Stimulated activated CD8-positive, alpha-beta memory T cell treated with anti-CD3 and anti-CD28 coated beads, Interleukin-7, amount 100 ng/mL, for 1 hour (primary cell): Measurements from ENCODE around the gene CHRDL2.

Source experiments
- DNase-seq, 2 donors: peaks; one replicate each; pipeline ENCODE4 v3.0.0-alpha.2; 2020; ENCODE audit warnings: low read depth in 2 of 2

The CHRDL2 gene

DNA sequence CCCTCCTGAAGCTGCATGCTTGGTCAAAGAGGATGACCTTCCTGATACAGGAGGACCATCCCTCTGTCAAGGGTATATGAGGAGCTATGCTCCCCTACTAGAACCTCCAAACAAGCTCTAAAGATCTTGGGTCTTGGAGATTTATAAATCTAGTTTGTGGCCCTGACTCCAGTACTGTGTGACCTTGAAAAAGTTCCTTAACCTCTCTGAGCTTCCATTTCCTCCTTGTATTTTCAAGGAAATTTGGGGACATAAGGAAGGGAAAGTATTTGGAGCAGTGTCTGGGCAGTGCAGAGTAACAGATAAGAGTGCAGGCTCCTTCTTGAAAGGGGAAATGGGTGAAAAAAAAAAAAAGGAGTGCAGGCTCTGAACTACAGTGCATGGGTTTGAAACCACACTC lies 45.9 kb downstream of the CHRDL2 start:
- DNase-seq, result no peak

DNA sequence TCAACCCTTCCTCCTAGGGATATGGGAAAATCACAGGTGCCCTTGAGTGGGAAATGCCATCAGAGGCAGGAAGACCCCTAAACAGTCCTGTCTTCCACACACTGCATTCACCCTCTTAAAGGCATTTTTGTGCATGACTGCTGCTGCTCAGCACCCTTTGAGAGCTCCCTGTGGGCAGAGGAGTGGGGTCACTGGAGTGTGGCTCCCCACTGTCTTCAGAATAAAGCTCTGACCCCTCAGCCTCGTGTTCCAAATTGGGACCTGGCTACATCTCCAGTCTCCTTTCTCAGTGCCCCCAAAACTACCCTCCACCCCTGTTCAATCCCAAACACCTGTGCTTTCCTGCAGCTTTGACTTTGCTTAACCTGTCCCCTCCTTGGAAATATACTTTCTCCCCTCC lies 46.6 kb downstream of the CHRDL2 start:
- DNase-seq, result no peak

DNA sequence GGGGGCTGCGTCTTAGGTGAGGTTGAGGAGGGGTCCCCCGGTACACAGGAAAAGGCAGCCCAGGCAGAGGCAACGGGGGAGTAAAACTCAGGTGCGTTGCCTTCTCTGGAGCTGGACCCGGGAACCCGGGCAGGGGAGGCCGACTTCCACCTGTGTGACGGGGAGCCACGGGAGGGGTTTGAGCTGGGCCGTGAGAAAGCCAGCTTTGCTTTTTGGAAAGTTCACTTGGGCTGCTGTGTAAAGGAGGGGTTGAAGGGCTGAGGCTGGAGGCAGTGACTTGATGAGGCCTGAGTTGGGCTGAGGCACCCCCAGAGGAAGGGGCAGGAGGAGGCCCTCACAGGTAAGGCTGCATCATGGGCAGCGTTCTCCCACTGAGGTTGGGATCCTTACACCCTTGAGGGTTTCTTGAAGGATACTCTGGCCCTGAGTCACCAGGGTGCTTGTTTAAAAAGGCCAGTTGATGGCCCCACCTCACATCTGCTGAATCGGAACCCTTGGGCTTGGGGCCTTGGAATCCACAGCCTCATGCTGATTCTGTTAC lies 47.2 kb downstream of the CHRDL2 start:
- DNase-seq, result no peak

DNA sequence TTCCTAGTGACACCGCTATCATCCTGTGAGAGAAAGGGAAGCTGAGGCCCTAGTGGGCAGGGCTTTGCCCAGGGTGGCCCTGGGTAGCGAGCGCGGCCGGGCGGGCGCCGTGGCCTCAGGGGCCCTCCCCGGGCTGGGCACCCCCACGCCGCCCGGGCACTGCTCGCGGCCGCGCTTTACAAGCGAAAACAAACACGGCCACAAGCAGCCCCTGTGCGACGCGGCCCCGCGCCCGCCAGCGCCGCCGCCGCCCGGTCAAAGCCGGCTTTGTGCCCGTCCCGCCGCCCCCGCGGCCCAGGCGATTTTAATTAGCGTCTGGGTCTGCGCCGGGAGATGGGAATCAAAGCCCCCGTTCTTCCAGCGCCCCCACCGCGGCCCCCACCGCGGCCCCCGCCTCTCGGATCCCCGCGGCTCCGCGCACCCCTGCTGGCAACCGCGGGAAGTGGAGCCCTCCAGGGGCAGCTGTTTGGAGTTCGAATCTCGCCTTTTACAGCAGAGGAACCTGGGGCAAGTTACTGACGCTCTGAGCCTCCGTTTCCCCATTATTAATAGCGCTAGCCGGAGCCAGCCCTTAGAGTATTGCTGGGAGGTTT lies 47.9 kb downstream of the CHRDL2 start:
- DNase-seq, result no peak

DNA sequence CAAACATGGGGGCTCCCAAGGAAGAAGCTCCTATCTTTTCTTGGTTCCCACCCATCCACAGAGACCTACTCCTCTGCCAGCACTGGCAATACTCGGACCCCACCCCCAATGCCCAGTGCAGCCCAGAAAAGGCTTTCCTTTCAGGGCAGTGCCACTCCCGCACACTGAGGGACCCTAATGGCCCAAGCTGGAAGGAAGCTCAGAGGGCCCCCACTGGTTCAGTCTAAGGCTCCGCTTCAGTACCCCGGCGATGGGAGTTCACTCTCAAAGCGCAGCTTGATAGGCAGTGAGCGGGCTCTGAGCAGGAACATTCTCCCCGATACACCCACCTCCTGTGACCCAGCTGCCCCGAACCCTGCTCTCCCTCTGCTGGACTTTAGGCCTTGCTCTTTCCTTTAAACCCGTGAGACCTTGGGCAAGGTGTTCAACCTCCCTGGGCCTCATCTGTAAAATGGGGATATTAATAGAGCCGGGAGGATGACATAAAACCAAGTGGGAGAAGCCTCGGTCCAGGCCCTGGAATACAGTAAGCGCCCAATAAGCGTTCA lies 48.4 kb downstream of the CHRDL2 start:
- no peak for DNase-seq

DNA sequence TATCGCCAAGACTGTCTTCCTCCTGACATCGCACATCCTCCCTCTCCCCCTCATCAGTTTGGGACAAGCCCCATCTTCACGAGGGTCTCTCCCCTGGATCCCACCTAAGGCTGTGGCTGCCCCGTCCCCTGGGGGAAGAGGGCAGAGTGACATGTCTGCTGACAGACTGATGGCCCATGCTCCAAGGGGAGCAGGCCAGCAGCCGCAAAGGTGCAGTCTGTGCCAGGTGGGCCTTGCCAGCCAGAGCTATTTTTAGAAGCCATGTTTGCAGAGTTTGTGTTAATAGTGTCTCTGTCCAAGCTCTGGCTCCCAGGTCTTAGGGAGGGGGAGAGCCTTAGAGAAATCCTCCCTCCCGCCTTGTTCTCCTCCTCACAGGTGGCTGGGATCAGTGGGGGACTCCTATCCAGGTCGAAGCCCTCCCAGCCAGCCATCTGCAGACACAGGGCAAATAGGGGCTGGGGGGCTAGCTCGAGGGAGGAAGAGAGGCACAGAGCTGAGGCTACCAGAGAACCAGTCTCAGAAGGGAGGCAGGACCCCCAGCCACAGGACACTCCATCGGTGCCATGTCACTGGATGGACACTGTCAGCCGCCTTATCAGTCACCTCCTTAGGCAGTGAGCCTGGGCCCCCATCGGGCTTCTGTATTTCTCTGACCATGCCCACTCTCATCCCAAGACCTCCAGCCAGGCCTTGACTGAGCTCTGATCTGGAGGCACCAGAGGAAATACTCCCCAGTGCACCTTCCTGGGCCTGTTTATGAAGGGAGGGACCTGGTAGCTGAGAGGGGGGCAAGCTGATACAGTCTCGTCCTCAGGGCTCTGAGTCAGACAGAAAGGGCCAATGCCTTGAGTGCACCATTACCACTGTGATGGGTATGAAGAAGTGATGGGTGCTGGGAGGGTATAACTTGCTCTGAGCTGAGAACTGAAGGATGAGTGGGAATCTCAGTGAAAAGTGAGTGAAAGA lies 49.3 kb downstream of the CHRDL2 start:
- no peak for DNase-seq

DNA sequence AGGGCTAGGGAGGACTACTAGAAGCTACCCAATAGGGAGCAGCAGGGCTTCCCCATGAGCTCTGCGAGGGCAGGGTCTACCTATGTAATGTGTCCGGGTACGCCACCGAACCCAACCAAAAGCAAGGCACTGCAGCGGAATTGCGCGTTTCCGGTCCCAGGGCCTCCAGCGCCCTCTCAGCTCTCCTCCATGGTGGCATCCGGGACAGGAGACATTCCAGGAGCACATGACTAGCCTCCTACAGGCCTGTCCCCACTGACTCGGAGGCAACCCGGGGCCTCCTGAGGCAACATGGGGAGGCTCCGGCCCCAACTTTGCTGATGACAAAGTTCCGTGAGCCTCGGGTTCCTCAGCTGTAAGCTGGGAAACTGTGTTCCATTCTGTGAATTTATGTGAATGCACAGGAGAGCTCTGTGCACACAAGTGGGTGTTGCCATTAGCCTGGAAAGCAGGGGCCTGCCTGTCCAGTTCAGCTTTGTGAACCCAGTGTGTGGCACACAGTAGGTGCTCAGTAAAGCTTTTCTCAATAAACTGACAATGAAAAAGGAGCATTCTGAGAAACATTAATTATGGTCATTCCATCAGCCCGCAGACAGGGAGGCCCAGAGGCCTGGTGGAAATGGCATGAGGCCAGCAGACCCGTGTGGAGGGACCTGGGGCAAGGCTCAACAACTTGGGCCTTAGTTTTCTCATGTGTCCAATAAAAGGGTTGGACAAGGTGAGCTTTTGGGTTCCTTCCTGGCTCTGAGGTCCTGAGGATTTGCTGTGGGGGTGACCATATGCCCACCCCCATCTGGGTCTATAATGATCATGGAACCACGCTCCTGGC lies 50.3 kb downstream of the CHRDL2 start:
- no peak for DNase-seq

DNA sequence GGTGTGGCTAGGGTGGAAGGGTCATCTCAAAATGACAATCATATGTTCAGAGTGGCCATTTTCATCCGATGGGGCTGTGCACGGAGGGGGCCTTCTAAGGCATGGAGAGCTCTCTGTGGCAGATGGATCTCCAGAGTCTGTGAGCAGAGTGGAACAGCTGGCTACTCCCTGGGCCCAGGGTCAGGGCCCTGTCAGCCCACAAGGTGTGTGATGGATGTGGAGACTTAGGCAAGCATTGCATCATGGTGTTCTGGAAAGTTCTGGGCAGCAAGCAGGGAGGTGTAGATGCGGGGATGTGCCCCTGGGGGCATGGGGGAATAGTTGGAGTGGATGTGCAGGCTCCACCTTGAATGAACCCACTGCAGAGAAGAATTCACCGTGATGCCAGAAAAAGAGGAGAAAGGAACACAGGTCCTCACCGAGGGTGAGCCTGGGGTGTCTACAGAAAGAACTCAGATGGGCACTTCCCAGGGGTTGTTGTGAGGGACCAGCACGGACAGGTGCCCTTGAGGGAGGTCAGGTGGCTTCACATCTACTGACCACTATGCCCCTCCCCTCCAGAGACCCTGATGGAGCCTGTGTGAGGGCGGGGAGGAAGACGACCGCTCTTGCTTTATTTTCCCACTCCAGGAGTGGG lies 51.1 kb downstream of the CHRDL2 start:
- no peak for DNase-seq

DNA sequence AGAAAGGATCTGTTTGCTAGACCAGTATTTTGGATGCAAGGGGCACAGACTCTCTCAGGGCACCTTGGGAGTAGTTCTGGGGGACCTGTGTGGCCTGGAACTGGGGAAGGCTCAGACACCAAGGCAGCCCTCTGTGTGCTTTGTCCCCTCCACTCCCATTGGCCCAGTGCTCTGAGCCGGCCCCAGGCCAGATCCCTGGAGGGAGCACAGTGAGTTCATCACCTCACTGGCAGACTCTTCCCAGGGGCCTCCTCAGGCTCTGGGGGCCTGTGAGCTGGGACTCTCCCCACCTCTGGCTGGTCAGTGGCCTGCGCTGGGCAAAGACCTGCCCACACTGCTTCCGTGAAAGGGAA lies 51.7 kb downstream of the CHRDL2 start:
- no peak for DNase-seq

DNA sequence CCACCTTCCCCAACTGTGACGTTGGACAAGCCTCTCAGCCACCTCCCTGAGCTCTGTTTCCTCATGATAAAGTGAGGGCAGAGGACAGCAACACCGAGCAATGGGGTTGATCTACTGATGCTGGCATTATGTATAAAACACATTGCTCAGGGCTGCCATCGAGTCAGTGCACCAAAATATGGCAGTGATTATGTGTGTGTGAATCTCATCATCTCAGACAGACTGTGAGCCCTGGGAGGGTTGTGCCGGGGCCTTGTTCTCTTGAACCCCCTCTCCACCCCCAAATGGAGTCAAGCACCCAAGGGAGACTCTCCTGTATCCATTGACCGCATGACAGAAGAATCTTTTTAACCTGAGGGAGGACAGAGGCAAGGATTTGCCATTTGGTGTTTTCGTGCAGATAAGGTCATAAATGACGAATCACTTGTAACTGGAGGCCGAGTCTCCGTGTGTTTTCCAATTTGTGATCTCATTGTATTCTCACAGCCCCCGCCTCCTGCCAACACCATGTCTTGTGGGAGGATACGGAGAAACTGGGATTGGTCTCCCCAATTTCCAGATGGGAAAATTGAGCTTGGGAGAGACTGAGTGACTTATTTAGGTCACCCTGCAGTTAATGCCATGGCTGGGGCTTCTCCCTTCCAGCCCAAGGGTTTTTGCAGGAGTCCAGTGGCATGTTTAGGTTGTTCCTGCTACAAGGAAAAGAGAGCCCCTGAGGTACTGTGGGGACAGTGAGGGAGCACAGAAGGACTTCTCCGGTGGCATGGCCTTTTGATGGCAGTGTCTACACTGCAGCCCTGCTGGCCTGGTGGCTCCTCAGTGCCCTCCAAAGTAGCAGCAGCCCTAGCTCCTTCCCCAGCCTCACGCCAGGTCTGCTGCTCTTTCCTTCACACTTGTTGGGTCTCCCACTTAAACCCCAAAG lies 52.4 kb downstream of the CHRDL2 start:
- DNase-seq, result no peak

DNA sequence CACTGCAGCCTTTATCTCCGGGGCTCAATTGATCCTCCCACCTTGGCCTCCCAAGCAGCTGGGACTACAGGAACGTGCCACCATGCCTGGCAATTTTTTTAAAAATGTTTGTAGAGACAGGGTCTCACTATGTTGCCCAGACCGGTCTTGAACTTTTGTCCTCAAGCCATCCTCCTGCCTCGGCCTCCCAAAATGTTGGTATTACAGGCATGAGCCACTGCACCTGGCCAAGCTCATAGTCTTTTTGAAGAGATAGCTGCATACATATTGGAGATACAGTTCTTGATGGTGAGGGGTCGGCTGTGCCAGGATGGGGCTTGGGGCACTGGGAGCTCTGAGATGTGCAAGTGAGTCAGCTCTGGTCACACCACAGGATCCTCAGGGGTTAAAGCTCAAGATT lies 53.2 kb downstream of the CHRDL2 start:
- no peak for DNase-seq

DNA sequence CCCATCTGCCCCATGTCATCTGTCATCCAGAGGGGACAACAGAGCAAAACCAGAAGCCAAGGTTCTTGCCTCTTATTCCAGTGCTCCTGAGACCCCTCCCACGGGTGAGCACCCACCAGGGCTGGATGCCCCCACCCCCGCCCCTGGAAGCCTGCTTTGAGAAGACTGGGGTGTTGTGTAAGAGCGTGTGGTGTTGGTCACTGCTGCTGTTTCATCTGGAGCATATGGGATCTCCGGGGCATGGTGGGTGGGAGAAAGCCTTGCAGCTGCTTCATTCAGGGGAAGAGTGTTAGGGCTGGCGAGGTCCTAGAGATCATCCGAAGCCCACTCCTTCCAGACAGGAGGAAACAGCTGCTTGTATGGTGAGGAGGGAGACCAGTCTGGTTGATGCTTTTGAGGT lies 54.1 kb downstream of the CHRDL2 start:
- DNase-seq, result no peak

DNA sequence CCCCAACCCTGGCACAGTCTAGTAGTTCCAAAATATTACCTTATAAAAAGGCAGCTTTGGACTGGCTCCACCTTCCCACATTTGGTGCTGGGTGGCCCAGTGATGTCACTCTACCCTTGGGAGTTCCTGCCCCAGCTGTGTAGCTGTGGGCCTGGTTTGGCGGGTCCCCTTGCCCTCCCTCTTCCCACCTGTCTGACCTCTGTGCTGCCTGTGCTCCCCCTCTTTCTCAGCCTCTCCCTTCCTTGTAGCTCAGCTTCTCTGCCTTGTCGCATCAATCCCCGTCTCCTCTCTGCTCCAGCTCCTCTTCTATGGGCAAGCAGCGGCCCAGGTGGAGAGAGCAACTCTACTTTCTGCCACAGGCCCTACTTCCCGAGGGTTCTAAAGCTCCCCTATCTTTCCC lies 54.6 kb downstream of the CHRDL2 start:
- no peak for DNase-seq

DNA sequence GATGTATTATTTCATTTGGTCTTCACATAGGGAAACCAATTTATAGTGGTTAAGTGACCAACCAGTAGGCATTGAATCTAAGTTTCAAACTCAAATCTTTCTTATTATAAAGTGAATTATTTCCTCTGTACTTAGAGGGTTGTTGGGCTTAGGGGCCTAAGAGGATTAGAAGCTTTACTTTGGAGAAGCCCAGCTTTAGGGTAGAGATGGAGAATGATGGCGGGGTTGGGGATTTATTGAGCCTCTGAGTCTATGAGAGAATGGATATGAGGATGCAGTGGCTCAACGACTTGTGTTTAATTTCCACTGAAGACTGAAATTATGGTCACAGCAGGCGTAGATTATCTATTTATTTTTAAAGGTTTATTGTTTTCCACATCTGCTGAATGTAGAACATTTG lies 55.5 kb downstream of the CHRDL2 start:
- DNase-seq, result no peak

DNA sequence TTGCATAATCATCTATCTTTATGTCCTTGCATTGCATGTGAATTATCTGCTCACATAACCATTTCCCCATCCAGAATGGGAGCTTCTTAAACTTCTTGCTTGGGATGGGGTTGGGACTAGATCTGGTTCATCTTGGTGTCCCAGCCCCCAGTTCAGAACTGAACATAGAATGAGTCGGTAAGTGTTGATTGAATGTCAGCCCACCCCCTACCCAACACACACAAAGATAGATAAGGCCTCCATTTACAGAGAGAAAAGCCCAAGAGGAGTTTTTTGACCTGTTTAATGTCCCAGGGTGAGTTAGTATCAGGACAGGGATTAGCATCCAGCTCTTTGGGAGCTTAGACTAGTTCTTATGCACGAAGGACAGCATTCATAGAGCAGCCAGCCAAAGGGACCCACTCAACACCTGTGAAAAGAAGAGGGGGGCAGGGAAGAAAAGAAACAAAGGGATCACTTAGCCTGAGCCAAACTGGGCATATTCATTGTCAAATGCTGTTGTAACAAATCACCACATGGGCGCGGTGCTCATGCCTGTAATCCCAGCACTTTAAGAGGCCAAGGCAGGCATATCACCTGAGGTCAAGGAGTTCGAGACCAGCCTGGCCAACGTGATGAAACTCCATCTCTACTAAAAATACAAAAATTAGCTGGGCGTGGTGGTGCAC lies 57.4 kb downstream of the CHRDL2 start:
- DNase-seq, result no peak

DNA sequence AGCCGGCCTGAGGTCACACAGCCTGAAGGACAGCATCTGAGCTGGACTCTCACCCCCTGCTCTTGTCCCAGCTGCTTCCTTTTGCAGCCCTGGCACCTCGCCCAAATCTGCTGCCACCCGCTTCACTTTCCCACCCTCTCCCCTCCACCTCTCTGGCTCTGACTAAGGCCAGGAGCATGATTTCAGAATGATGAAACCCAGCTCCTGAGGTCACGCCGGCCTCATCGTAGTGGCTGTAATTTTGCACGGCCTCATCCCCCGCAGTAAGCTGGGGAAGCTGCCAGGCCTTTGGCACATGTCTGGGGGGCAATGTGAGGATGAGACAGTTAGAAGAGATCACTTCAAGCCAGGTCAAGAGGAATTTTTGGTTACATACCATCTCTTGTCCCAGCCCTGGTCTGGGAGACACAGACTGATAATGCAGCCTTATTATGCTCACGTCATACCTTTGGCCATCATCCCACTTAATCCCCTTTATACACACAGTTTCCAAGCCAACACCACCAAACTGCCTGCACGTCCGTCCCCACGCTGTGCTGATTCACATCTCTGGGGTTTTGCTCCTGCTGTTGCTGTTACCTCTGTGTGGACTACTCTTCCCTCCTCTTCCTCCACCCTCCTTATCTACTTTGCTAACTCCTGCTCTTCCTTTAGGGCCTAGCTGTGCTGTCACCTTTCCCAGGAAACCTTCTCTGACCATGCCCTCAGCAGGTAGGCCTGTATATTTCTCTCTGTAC lies 58.1 kb downstream of the CHRDL2 start:
- no peak for DNase-seq

DNA sequence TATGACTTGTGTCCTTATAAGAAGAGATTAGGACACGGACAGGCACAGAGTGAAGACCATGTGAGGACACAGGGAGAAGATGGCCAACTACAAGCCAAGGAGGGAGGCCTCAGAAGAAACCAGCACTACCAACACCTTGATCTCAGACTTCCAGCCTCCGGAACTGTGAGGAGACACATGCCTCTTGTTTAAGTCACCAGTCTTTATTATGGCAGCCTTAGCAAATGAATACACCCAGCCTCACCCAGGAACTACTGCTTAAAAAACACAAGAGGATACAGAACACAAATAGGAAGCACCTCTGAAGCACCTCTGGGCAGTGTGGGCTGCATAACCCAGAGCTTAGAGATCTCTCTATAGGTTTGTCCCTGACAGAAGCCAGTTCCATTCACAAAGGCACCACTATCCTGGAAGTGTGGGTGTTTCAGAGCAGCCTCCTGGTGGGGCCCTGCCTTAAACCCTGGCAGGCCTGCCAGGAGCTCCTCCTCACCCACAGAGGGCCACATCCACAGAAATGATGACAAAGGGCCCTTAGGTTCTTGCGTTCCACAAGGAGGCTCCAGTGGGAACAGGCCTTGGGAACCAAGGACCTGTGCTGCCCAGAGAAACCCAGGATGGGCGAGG lies 58.8 kb downstream of the CHRDL2 start:
- DNase-seq, result no peak

DNA sequence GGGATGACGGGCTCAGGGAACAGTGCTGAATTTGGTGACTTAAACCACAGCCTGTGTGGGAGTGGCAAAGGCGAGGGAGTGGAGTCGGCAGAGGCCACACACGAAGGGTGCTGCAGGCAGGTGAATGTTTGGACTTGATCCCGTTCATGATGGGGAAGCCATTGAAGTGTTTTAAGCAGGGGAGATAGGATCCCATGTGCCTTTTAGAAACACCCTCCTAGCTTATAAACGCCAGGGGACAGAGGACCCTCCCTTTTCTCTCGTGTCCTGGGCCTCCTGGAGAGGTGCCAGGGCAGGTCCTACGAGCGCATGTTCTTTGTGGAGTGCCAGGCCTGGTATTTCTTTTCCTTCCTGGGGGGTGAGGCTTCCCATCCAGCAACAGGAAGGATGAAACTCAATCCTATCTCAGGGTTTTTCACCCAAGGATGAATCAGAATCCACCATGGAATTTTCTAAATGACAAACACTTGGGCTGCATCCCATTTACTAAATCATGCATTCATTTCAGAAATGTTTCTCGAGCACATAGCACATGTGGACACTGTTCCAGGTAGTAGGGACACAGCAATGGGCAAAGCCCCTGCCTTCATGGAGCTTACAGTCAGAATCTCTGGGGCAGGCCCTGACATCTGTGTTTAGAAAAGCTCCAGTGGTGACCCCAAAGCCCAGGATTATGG lies 59.6 kb downstream of the CHRDL2 start:
- no peak for DNase-seq
